Measurements from ENCODE around the gene TRAF7. TPM values are rescaled to one million over a fixed set of nuclear protein-coding genes. Genes with fewer than 3 reads are reported as not detected.

The TRAF7 gene
- total RNA-seq, 1 donor from 2014 or later = 23.4 TPM

DNA sequence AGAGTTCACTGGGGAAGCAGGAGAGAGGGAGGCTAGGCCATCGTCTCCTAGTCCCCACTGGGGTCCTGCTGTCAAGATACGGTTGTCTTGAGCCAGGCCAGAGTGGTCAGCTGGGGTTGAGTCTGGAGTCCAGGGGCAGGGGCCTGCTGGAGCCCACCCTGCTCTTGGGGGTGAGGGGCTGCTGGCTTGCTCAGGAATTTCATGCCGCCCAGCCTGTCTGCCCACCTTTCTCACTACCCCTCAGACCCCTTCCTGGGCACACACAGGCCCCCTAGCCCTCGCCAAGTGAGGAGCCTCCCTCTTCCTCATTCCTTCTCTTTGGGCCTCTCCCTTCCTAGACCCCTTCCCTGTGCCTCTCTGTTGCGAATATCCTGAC lies 1.3 kb downstream of the TRAF7 start:
- ATAC-seq (ENCODE audit: poor library complexity) (no peak), DNase-seq (no peak)
- intact Hi-C loops (cut with DNase I) = no loop called here

DNA sequence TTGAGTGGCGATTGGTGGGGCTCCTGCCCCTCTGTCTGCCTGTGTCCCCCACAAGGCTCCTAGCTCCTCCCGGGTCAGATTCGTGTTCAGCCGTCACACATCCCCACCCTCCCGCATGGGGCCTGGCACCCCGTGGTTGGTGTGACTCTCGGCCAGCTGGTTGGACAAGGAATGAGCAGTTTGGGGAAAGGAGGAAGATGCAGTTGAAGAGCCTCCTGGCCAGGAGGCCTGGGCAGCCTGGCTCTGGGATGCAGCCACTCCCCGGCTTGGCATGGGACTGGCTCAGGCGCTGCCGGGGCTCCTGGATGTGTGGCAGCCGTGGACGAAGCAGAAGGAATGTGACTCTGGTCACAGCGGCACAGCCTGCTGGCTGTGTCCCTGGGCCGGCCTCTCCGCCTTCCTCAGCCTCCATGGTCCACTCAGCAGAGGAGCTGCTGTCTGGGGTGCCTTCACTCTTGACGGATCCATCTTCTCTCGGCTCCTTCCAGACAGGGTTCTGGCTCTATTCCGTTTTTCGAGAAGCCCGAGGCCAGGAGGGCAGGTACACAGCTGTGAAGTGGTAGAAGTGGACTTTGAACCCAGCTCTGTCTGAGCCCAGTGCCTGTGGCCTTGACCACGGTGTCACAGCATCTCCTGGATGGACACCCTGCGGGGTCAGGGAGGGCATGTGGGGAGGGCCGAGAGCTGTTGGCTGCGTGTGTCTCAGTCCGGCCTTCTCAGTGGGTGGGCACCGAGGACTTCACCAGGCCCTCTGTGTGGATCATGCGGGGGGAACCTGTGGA lies 2.1 kb downstream of the TRAF7 start:
- intact Hi-C loops (cut with DNase I) = no loop called here
- ATAC-seq (ENCODE audit: poor library complexity) (no peak), DNase-seq (no peak)

DNA sequence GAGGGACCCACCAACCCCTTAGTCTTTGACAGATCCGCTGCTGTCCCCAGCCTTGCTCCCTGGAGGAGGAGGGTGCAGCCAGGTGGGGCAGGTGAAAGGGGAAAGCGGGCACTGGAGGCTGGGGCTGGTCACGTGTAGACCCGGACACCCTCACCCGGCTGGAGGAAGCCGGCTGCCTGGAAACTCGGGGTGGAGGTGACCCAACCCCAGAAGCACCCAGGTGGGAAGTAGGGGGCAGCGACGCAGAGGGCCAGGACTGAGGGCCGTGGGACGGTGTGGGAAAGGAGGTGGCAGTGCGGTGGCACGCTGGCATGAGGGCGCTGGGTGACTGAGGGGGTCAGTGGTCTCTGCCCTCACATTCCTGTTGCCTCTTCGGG lies 2.7 kb downstream of the TRAF7 start:
- ATAC-seq (ENCODE audit: poor library complexity) (no peak), DNase-seq (no peak)
- intact Hi-C loops (cut with DNase I) = no loop called here

DNA sequence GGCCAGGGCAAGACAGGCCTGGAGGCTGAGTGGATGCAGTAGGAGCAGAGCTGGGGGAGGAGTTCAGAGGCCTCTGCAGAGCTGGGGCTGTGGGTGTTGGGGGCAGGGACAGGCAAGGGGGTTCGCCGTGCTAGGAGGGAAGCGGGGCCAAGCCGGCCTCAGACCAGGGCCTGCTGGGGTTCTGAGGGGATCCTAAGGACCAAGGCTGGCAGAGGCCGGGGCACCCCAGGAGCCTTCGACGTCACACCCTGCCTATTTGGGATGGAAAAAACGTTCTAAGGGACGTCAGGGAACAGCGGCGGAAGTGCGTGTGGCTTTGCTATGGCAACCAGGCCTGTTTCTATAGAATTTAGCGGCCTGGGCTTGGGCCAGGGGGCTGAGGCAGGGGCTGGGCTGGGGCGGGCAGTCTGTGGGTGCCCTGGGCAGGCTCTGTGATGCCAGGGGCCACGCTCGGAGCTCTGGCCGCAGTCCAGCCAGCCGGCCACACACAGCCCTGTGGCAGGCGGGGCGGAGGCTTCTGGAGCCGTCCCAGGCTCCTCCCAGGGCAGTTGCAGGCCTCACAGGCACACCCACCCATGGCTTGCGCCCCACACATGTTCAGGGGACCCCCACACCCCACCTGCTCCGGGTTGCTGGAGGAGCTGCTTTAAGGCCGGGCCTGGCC lies 3.7 kb downstream of the TRAF7 start:
- ATAC-seq (ENCODE audit: poor library complexity) = no peak
- intact Hi-C loops (cut with DNase I) = no loop called here
- DNase-seq = peak; percentile 75

DNA sequence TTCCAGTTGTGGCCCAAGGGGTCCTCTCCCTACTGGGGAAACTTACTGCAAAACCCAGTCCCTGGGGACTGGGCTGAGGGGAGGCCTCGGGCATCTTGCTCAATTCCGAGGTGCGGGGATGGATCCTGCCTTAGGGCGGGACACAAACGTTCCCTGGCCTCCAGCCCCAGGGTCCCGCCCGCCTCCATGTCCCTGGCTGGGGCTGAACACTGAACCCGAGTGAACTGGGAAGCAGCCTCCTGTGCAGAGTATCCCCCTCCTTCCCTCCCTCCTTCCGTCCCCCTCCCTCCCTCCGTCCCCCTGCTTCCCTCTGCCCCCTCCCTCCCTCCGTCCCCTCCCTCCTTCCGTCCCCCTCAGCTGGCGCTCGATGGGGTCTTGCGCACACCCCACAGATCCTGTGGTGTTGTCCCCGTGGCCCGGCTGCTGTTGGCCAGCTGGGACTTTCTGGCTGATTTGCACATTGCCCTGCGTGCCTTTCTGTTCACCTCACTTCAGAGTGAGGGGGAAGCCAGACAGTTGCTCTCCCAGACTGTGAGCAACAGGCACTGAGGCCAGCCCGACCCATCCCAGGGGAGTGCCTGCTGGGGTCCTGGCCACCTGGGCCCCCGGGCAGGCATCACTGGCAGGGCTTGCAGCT lies 5.5 kb downstream of the TRAF7 start:
- peak; percentile 62 for ATAC-seq (ENCODE audit: poor library complexity)
- DNase-seq = peak; percentile 77
- intact Hi-C loops (cut with DNase I) = no loop called here

DNA sequence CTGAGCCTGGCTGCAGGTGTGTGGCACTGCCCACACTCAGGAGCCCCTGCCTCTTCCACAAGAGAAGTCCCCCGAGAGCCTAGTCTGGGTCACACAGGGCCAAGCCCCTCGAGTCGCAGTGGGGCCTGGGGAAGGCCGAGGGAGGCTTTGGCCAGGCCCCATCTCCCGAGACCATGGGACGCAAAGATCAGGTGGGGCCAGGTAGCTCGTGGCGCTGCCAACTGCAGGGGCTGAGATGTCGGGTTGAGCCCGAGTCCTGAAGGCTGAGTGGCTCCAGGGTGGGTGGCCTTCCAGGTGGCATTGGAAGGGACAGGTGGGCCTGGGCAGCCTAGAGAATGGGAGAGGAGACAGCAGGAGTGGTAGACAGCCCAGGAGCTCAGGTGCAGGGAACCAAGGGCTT lies 6.3 kb downstream of the TRAF7 start:
- no peak for DNase-seq
- intact Hi-C loops (cut with DNase I) = no loop called here
- ATAC-seq (ENCODE audit: poor library complexity) = no peak

DNA sequence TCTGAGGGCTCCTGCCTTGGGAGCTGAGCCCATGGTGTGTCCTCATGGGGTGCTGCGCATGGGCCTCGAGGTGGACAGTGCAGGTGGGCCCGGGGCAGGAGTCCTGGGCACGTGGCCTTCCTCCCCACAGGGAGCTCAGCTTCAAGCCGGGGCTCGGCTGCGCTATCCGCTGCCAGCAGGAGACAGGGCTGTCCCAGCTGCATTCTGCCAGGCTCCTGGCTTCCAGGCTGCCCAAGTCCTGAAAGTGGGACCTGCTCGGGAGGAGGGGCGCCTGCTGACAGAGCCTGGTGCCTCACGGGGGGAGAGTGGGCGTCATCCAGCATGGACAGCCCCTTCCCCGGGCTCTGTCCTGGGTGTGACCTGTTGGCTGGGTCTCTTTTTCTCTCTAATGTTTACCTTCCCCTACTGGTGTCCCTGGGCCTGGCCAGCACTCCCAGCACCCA lies 7.1 kb downstream of the TRAF7 start:
- ATAC-seq (ENCODE audit: poor library complexity) (no peak), DNase-seq (no peak)
- intact Hi-C loops (cut with DNase I) = no loop called here

DNA sequence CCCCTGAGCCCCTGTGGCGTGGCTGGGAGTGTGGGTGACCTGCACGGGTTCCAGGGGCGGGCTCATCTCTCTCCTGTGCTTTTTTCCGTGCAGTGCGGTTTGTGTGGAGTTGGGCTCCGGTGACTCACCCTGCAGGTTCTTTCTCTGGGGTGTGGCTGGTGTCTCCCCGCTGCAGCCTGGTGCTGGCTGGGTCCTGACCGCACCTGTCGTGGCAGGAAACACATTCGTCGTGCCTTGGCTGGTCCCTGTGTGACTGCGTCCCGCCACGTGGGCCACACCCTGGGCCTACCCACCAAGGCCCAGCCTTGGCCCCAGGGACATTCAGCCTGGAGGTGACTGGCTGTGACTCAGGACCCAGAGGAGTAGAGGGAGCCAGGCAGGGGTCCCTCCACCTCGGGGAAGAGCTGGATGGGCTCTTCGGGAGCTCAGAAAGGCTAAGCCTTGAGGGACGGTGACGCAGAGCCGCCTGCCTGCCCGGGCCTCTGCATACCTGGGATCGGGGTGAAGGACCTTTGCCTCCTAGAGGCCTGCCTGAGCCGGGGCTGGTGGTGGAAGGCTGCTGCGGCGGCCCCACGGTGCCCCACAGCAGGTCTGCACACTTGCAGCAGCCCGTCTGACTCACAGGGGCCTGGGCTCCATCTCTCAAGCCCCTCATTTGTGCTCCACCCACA lies 7.8 kb downstream of the TRAF7 start:
- no peak for DNase-seq
- no peak for ATAC-seq (ENCODE audit: poor library complexity)

DNA sequence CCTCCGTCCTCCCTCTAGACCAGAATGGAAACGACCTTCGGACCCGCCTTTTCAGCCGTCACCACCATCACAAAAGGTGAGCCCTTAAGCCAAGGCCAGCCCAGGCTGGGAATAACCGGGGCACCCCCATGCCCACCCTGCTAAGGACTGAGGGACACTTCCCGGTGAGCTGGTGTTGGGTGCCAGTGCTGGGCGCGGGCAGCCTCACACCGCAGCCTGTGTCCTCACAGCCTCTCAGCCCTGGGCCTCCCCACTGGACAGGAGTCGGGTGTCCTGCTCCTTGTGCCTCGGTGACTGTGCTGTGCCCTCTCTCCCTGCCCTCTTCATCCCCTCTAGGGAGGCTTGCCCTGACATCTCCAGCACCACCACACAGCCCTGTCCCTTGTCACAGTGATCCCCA lies 10.3 kb downstream of the TRAF7 start:
- DNase-seq (no peak), ATAC-seq (ENCODE audit: poor library complexity) (no peak)
- intact Hi-C loops (cut with DNase I) = no loop called here

More for the DNA sequence above, 7.8 kb downstream of the TRAF7 start:
- intact Hi-C loops (cut with DNase I) = no loop called here

DNA sequence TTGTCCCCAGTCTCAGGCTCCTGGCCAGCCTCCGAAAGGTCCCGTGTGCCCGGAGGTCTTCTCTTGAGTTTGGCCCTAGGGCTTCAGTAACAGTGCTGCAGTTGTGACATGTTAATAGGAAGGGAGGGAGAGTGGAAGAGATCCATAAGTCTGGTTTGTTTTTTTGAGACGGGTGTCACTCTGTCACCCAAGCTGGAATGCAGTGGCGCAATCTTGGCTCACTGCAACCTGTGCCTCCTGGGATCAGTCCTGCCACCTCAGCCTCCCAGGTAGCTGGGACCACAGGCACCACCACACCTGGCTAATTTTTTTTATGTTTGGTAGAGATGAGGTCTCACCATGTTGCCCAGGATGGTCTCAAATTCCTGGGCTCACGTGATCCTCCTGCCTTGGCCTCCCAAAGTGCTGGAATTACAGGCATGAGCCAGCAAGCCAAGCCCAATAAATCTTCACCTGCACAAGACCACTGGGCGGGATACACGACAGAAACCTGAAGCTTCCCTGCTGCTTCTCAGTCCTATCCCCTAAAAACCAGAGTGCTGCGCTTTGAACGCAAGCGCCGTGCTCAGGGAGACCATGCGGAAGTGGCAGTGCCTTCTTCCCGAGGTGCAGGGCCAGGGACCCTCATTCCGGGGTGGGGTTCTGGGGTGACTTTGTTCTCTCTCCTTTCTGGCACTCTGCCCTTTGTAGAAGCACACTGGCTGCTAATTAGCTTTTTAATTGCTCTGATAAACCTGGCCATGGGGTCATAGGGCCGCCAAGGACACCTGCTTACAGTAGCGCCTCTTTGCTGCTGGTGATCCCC lies 10.9 kb downstream of the TRAF7 start:
- ATAC-seq (ENCODE audit: poor library complexity) = no peak
- DNase-seq = no peak
- intact Hi-C loops (cut with DNase I) = no loop called here

DNA sequence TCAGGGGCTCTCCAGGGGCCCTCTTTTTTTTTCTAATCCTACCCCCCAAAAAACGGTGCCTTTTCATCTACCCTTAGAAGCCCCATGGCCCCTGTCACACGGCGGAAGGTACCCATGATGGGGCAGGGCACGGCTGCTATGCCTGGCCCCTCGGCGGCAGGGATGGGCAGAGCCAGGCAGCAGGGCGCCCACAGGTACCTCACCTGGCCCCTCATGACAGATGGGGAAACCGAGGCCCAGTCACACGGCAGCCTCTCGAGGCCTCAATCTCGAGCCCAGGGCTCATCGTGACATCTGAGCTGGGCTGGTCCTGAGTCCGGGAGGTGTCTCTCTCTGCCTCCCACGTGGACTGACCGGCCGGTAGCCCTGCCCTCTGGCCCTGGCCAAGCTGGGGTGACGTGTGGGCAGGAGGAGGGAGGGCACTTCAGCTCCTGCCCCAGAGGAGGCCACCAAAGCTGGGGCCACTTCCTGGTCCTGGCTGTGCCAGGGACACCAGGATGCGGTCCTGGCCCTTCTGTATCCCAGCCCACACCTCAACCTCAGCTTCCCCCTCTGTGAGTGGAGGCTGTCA lies 11.6 kb downstream of the TRAF7 start:
- intact Hi-C loops (cut with DNase I) = no loop called here
- ATAC-seq (ENCODE audit: poor library complexity) = no peak

DNA sequence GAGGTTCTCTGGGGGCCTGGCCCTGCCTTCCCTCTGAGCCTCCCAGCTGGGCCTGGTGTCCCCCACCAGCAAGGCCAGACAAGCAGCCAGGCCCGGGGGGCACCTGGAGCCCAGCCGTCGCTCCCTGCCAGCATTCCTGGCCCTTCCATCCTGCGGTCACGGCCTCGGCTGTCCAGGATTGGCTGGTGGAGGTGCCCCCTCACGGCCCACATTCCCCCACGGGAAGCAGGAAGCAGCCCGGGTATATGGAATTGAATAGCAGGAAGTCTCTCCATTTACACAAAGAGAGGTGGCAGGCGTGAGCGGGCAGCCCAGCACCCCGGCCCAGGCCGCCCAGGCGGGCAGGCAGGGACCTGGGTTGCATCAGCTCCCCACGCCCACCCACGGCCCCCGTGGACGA lies 14.5 kb downstream of the TRAF7 start:
- intact Hi-C loops (cut with DNase I) = no loop called here

More for the DNA sequence above, 11.6 kb downstream of the TRAF7 start:
- no peak for DNase-seq

DNA sequence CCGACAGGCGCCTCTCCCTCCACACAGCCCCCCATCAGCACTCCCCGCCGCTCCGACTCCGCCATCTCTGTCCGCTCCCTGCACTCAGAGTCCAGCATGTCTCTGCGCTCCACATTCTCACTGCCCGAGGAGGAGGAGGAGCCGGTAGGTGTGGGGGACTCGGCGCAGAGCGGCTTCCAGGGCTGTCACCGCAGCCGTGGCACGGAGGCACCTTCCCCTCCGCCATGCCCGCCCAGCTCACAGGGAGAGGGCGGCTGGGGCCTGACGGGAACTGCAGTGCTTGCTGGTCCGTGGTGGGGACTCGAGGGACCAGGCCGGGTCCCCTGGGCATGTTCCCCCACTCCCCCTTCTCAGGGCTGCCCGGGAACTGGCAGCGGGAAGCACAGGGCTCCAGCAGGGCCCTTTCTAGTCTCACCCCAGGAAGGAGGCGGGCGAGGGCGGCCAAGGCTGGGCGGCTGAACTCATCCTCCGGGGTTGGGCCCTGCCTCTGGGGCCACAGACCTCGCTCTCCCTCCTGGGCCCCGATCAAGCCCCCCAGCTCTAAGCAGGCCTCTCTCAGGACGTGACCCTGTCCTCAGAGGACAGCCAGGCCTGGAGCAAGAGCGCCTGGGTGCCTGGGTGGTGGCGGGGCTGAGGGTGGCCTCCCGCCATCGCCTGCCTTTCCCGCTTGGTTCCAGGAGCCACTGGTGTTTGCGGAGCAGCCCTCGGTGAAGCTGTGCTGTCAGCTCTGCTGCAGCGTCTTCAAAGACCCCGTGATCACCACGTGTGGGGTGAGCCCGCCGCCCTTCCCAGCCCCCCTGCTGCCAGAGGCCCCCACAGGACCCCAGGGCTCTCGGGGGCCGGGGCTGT lies 15.2 kb downstream of the TRAF7 start:
- ATAC-seq (ENCODE audit: poor library complexity) = no peak
- intact Hi-C loops (cut with DNase I) = no loop called here
- DNase-seq = no peak

More for the DNA sequence above, 14.5 kb downstream of the TRAF7 start:
- ATAC-seq (ENCODE audit: poor library complexity) (peak; percentile 26), DNase-seq (no peak)

DNA sequence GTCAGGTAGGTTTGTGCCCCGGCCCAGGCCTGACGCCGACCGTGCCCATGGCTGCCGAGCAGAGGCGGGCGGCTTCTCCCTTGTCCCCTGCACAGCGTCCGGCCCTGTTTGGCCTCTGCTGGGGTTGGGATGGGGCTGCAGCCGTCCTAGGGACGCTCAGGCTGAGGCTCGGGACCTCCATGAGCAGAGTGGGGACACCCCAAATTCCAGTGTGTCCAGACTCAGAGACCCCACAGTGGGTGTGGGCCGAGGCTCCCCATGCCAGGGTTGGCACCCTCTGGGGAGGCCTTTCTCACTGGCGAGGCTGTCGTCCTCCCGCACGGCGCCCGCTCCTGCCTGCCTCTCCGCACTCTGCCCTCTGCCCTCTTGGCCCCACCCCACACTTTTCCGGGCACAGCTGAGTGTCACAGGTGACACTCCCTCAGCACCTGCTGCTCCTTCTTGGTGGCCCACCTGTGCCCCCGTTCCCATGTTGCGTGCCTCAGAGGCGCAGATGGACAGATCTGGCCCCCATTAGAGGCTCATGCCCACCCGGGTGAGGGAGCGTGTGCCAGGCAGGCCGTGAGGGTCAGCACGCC lies 16.1 kb downstream of the TRAF7 start:
- DNase-seq (no peak), ATAC-seq (ENCODE audit: poor library complexity) (no peak)
- intact Hi-C loops (cut with DNase I) = no loop called here

DNA sequence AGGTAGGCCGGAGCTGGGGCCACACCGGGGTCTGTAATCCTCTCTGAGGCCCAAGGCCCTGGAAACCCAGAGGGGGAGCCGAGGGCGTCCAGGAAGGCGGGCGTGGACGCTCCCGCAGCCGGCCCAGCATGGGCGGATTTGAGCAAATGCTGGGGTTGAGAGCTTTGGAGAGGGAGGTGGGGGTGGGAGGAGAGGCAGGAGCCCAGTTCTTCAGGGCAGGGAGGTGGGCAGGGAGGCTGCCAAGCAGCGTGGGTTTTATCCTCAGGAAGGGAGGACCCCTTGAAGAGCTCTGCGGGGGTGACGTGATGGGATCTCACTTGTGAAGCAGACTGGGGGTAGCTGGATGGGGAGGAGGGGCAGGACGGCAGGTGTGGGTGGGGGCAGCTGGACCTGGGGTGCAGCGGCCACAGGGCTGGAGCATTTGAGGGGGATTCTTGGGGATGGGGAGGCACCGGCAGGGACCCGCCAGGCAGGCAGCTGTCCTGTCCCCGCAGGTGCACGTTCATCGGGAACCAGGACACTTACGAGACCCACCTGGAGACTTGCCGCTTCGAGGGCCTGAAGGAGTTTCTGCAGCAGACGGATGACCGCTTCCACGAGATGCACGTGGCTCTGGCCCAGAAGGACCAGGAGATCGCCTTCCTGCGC lies 17.2 kb downstream of the TRAF7 start:
- DNase-seq (no peak), ATAC-seq (ENCODE audit: poor library complexity) (no peak)
- intact Hi-C loops (cut with DNase I) = no loop called here

DNA sequence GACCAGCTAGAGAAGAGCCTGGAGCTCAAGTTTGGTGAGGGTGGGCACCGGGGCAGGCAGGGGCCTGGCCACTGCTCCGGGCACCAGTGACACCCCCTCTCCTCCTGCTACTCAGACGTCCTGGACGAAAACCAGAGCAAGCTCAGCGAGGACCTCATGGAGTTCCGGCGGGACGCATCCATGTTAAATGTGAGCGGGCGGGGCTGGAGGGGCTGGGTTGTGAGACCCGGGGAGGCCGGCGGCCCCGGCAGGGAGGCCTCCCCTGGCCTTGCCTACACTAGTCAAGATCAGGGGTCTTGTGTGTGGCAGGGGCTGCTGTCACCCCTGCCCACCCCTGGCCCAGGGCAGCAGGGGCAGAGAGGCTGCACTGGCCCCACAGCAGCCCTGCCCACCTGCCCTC lies 17.8 kb downstream of the TRAF7 start:
- intact Hi-C loops (cut with DNase I) = no loop called here
- no peak for ATAC-seq (ENCODE audit: poor library complexity)
- DNase-seq = no peak

DNA sequence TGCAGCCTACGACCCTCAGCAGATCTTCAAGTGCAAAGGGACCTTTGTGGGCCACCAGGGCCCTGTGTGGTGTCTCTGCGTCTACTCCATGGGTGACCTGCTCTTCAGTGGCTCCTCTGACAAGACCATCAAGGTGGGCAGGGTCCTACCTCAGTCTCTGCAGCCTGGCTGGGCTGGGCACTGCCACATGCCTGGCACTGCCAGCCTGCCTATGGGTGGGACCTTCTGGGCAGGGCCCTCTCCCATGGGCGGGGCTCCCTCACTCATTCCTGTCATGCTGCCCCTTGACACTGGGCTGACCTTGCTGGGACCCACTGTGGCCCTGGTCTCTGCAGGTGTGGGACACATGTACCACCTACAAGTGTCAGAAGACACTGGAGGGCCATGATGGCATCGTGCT lies 18.3 kb downstream of the TRAF7 start:
- intact Hi-C loops (cut with DNase I) = no loop called here
- no peak for ATAC-seq (ENCODE audit: poor library complexity)
- no peak for DNase-seq
